Caki2 (cell line): ENCODE data around the gene BMP7. TPM values are rescaled to one million over a fixed set of nuclear protein-coding genes. Genes with fewer than 3 reads are reported as not detected.
"Not testable (repeated sequence)": the region's sequence is repeated elsewhere in the genome, so short reads cannot be mapped to it uniquely, and the experiment has no call there.

Experiments used
- DNase-seq: peaks from one replicate; pipeline ENCODE4 v3.0.0-alpha.2; 2015; ENCODE audit warnings: low read depth
- in situ Hi-C: cut with HindIII; loops from 2 replicates; pipeline ENCODE4 v1.10.0; 2016; ENCODE audit warnings: low sequenced_read_pairs, low pct_unique_long_range_greater_than_20kb, mixed read lengths
- total RNA-seq: library from RNA; depleted of rRNA; stranded (reverse); fragments of >200 nt; shearing (Covaris generic); gene quantifications from 2 replicates; pipeline ENCODE4 v1.2.3, GENCODE V29; 2014; ENCODE audit warnings: low replicate concordance

BMP7 gene
- total RNA-seq, 1 experiment from 2014 or later, result 0.24 TPM

- in situ Hi-C loops, result no loop called here
- no peak for DNase-seq
These were observed 57.0 kb downstream of the BMP7 start for GRCh38 chr20:57209413-57209812.

GRCh38 chr20:57208198-57208597 lies 58.2 kb downstream of the BMP7 start:
- in situ Hi-C loops, result no loop called here
- DNase-seq, result no peak

- in situ Hi-C loops, result no loop called here
- DNase-seq, result no peak
These were observed 59.2 kb downstream of the BMP7 start for GRCh38 chr20:57207251-57207650.

- peak; percentile 18 for DNase-seq
- in situ Hi-C loops, result no loop called here
These were observed 60.7 kb downstream of the BMP7 start for GRCh38 chr20:57205606-57206219.

GRCh38 chr20:57203986-57204385 lies 62.5 kb downstream of the BMP7 start:
- in situ Hi-C loops, result no loop called here
- DNase-seq, result no peak

- in situ Hi-C loops, result no loop called here
- DNase-seq, result no peak
These were observed 63.2 kb downstream of the BMP7 start for GRCh38 chr20:57203204-57203603.

GRCh38 chr20:57202309-57202708 lies 64.1 kb downstream of the BMP7 start:
- no peak for DNase-seq

GRCh38 chr20:57200882-57201695 lies 65.4 kb downstream of the BMP7 start:
- in situ Hi-C loops, result no loop called here
- no peak for DNase-seq

More at GRCh38 chr20:57202309-57202708, 64.1 kb downstream of the BMP7 start:
- in situ Hi-C loops, result no loop called here

GRCh38 chr20:57199656-57200405 lies 66.6 kb downstream of the BMP7 start:
- in situ Hi-C loops, result no loop called here
- no peak for DNase-seq

GRCh38 chr20:57198132-57199072 lies 68.0 kb downstream of the BMP7 start:
- in situ Hi-C loops, result no loop called here
- DNase-seq, result no peak

GRCh38 chr20:57197352-57198131 lies 68.9 kb downstream of the BMP7 start:
- no peak for DNase-seq
- in situ Hi-C loops, result no loop called here

GRCh38 chr20:57195469-57196100 lies 70.9 kb downstream of the BMP7 start:
- in situ Hi-C loops, result no loop called here
- DNase-seq, result no peak

- in situ Hi-C loops, result no loop called here
- DNase-seq, result no peak
These were observed 71.4 kb downstream of the BMP7 start for GRCh38 chr20:57195023-57195422.

GRCh38 chr20:57194154-57194553 lies 72.3 kb downstream of the BMP7 start:
- in situ Hi-C loops, result no loop called here

GRCh38 chr20:57193094-57193493 lies 73.3 kb downstream of the BMP7 start:
- in situ Hi-C loops, result no loop called here

More at GRCh38 chr20:57194154-57194553, 72.3 kb downstream of the BMP7 start:
- no peak for DNase-seq

GRCh38 chr20:57192311-57192710 lies 74.1 kb downstream of the BMP7 start:
- in situ Hi-C loops, result no loop called here
- DNase-seq, result no peak

More at GRCh38 chr20:57193094-57193493, 73.3 kb downstream of the BMP7 start:
- DNase-seq, result no peak

GRCh38 chr20:57191265-57191638 lies 75.2 kb downstream of the BMP7 start:
- in situ Hi-C loops, DNase-seq: not testable (repeated sequence)
